B cell (primary cell): Measurements from ENCODE around the gene SNAP29. TPM values are rescaled to one million over a fixed set of nuclear protein-coding genes. Genes with fewer than 3 reads are reported as not detected.
"Not testable (repeated sequence)": the region's sequence is repeated elsewhere in the genome, so short reads cannot be mapped to it uniquely, and the experiment has no call there.

Experiments used
- ATAC-seq: fragments of 200-7000 bp; cut with Tn5 transposase; one replicate; pipeline ENCODE4 v1.10.0; 2021; ENCODE audit warnings: low read depth, mild to moderate bottlenecking, moderate number of reproducible peaks, moderate library complexity
- CTCF ChIA-PET: fragments of 350-600 bp; sonication (Branson Sonifier 250); formaldehyde crosslinking; loops from one replicate; lab custom pipeline; 2021; ENCODE audit warnings: antibody characterized with exemption, inconsistent platforms; lab: Charles Lee
- POLR2A ChIA-PET: fragments of 350-600 bp; sonication (Branson Sonifier 250); formaldehyde crosslinking; loops from one replicate; lab custom pipeline; 2021; ENCODE audit warnings: antibody characterized with exemption; lab: Charles Lee
- DNase-seq: peaks from one replicate; pipeline ENCODE4 v3.0.0; 2013
- H2AFZ ChIP-seq: 2 replicates; pipeline ENCODE4 v1.6.1; 2012; ENCODE audit warnings: mild to moderate bottlenecking, low read depth, low read length; ENCODE audit not compliant: insufficient read depth, poor library complexity, severe bottlenecking
- H3K27ac ChIP-seq, 2 donors: 1 replicate in 1 of 2; 2 replicates in 1 of 2; pipeline ENCODE4 v1.5.1; 2012 to 2013; ENCODE audit warnings: low read length in 2 of 2, mild to moderate bottlenecking in 2 of 2, moderate library complexity in 1 of 2
- H3K27me3 ChIP-seq, 4 experiments: fragments of 200-600 bp in 1 of 4; sonication (generic) in 1 of 4; replicated peaks in 1 of 4; 1 replicate in 2 of 4; 2 replicates in 2 of 4; pipeline versions ENCODE4 v1.6.1 to v1.7.0; 2013 to 2016; ENCODE audit warnings: low read length in 3 of 4, mild to moderate bottlenecking in 2 of 4, mixed read lengths in 1 of 4, moderate library complexity in 1 of 4; ENCODE audit not compliant: insufficient read depth in 4 of 4, control insufficient read depth in 3 of 4; ENCODE audit errors: control extremely low read depth in 1 of 4
- H3K36me3 ChIP-seq, 2 experiments: replicated peaks in 1 of 2; 1 replicate in 1 of 2; 2 replicates in 1 of 2; pipeline versions ENCODE4 v1.6.1 to v1.7.1; 2013; ENCODE audit warnings: low read length in 1 of 2; ENCODE audit not compliant: insufficient read depth in 2 of 2, control insufficient read depth in 1 of 2; ENCODE audit errors: control extremely low read depth in 1 of 2, extremely low read depth in 1 of 2
- H3K4me1 ChIP-seq, 2 donors: fragments of 200-600 bp in 1 of 2; sonication (generic) in 1 of 2; 1 replicate in 1 of 2; 2 replicates in 1 of 2; pipeline versions ENCODE4 v1.5.1 to v1.6.1; 2013 to 2017; ENCODE audit warnings: low read length in 2 of 2; ENCODE audit not compliant: control insufficient read depth in 2 of 2, insufficient read depth in 2 of 2
- H3K4me2 ChIP-seq: replicated peaks from 2 replicates; pipeline ENCODE3; 2012; ENCODE audit warnings: mild to moderate bottlenecking, low read depth, low read length; ENCODE audit not compliant: poor library complexity, severe bottlenecking
- H3K4me3 ChIP-seq, 5 experiments: fragments of 200-600 bp in 1 of 5; sonication (generic) in 1 of 5; 1 replicate in 3 of 5; 2 replicates in 2 of 5; pipeline versions ENCODE4 v1.5.1 to v1.7.0; 2011 to 2016; ENCODE audit warnings: low read length in 4 of 5, mild to moderate bottlenecking in 4 of 5, low read depth in 2 of 5, control low read depth in 1 of 5, moderate library complexity in 1 of 5; ENCODE audit not compliant: insufficient read depth in 1 of 5; ENCODE audit errors: control extremely low read depth in 1 of 5, extremely low read depth in 1 of 5
- H3K79me2 ChIP-seq: fragments of 200-600 bp; sonication (generic); one replicate; pipeline ENCODE4 v1.6.0; 2016; ENCODE audit warnings: low read length; ENCODE audit not compliant: control insufficient read depth, insufficient read depth
- H3K9ac ChIP-seq: fragments of 200-600 bp; sonication (generic); 2 replicates; pipeline ENCODE4 v1.6.1; 2017; ENCODE audit warnings: mild to moderate bottlenecking, low read length, moderate library complexity
- H3K9me3 ChIP-seq, 3 donors: one replicate each; pipeline versions ENCODE4 v1.6.1 to v1.7.1; 2013; ENCODE audit warnings: low read length in 2 of 3; ENCODE audit not compliant: control insufficient read depth in 2 of 3, insufficient read depth in 1 of 3; ENCODE audit errors: control extremely low read depth in 1 of 3
- H4K20me1 ChIP-seq: 2 replicates; pipeline ENCODE4 v1.6.0; 2012; ENCODE audit warnings: mild to moderate bottlenecking, low read length; ENCODE audit not compliant: insufficient read depth, control insufficient read depth, poor library complexity, severe bottlenecking
- H3K27ac Mint-ChIP-seq: one replicate; pipeline ENCODE4 v1.8.0; 2021; ENCODE audit warnings: mixed read lengths
- H3K27me3 Mint-ChIP-seq: one replicate; pipeline ENCODE4 v1.8.0; 2021; ENCODE audit warnings: mixed read lengths
- H3K4me1 Mint-ChIP-seq: one replicate; pipeline ENCODE4 v1.8.0; 2021; ENCODE audit warnings: mixed read lengths
- H3K4me3 Mint-ChIP-seq: one replicate; pipeline ENCODE4 v1.8.0; 2021; ENCODE audit warnings: mixed read lengths
- H3K9me3 Mint-ChIP-seq: one replicate; pipeline ENCODE4 v1.8.0; 2022; ENCODE audit warnings: mixed read lengths; ENCODE audit not compliant: insufficient read depth
- EZH2 ChIP-seq: IDR thresholded peaks from 2 replicates; pipeline ENCODE4 v1.6.1; 2012; ENCODE audit warnings: borderline replicate concordance, low read depth, mild to moderate bottlenecking, moderate library complexity, low read length; ENCODE audit not compliant: insufficient read depth, poor library complexity, severe bottlenecking
- WGBS: methylation state at CpG from one replicate; pipeline ENCODE4 v1.1.5; 2013; ENCODE audit warnings: missing lambda C conversion rate; ENCODE audit not compliant: insufficient coverage; 5-methylcytosine and 5-hydroxymethylcytosine counted together
- intact Hi-C: fragments of 100-400 bp; cut with micrococcal nuclease; formaldehyde crosslinking; loops from one replicate; pipeline ENCODE4 v1.10.0; 2022
- polyA plus RNA-seq: library from polyadenylated mRNA; depleted of rRNA; stranded (reverse); fragments of >200 nt; gene quantifications from 2 replicates; pipeline ENCODE4 v1.2.3, GENCODE V29; 2012
- total RNA-seq, 2 donors: library from RNA; stranded (reverse); fragments of 120-200 nt in 1 of 2; gene quantifications; 1 replicate in 1 of 2; 2 replicates in 1 of 2; pipeline versions ENCODE4 v1.2.3 to v1.2.4, GENCODE V29; 2013 to 2022
- TF ChIP-seq, protein P1 (sequence below): fragments of 200-600 bp; IDR thresholded peaks from one replicate; pipeline ENCODE4 v1.8.0; 2022; ENCODE audit warnings: antibody characterized with exemption, mild to moderate bottlenecking

Gene SNAP29
- total and polyA plus RNA-seq, 2 donors (not counting 1 experiment from before 2014, with no cell fraction given): 13.4 to 17.4 TPM

- no peak for TF ChIP-seq EZH2
- TF ChIP-seq, protein P1, sequence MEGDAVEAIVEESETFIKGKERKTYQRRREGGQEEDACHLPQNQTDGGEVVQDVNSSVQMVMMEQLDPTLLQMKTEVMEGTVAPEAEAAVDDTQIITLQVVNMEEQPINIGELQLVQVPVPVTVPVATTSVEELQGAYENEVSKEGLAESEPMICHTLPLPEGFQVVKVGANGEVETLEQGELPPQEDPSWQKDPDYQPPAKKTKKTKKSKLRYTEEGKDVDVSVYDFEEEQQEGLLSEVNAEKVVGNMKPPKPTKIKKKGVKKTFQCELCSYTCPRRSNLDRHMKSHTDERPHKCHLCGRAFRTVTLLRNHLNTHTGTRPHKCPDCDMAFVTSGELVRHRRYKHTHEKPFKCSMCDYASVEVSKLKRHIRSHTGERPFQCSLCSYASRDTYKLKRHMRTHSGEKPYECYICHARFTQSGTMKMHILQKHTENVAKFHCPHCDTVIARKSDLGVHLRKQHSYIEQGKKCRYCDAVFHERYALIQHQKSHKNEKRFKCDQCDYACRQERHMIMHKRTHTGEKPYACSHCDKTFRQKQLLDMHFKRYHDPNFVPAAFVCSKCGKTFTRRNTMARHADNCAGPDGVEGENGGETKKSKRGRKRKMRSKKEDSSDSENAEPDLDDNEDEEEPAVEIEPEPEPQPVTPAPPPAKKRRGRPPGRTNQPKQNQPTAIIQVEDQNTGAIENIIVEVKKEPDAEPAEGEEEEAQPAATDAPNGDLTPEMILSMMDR: no peak
- H3K36me3 ChIP-seq: peaks cover 0 to 19% of the 10 kb centered on the region in 2 experiments
- no peaks in the 10 kb centered on the region for H3K9me3 Mint-ChIP-seq
- ATAC-seq: no peak
- H3K27me3 ChIP-seq: no peaks in the 10 kb centered on the region
- intact Hi-C loops: no loop called here
- no peak for DNase-seq
- no peaks in the 10 kb centered on the region for H3K4me1 ChIP-seq
- H3K4me3 Mint-ChIP-seq: no peak overlapping the region
- 100% methylated on average over 3 of the region's 6 CpGs for WGBS
- no peak overlapping the region for H3K4me2 ChIP-seq
- no peaks in the 10 kb centered on the region for H3K9me3 ChIP-seq
- H3K27ac ChIP-seq: no peak overlapping the region
- no peak overlapping the region for H2AFZ ChIP-seq
- ChIA-PET POLR2A (no interaction called here), CTCF (no interaction called here)
- no peak overlapping the region for H3K4me3 ChIP-seq
- H3K27ac Mint-ChIP-seq: no peak overlapping the region
- no peaks in the 10 kb centered on the region for H3K4me1 Mint-ChIP-seq
- H3K9ac ChIP-seq: no peak overlapping the region
- no peaks in the 10 kb centered on the region for H3K79me2 ChIP-seq
- H3K27me3 Mint-ChIP-seq: peaks cover 3% of the 10 kb centered on the region
- no peaks in the 10 kb centered on the region for H4K20me1 ChIP-seq
Measured at GRCh38 chr22:20890975-20891374, 32.2 kb downstream of the SNAP29 start.

DNA sequence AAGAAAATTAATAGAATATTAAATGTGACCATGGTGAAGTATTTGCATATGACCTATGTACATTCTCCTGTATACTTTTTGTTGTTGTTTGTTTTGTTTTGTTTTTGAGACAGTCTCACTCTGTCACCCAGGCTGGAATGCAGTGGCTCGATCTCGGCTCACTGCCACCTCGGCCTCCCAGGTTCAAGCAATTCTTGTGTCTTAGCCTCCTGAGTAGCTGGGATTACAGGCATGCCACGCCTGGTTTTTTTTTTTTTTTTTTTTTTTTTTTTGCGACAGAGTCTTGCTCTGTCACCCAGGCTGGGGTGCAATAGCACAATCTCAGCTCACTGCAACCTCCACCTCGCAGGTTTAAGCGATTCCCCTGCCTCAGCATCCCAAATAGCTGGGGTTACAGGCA is 38.9 kb downstream of the SNAP29 start:
- H3K4me3 Mint-ChIP-seq, H3K4me2 ChIP-seq, H3K27me3 Mint-ChIP-seq, H3K4me1 Mint-ChIP-seq, H3K36me3 ChIP-seq, H3K9me3 Mint-ChIP-seq, H4K20me1 ChIP-seq, H3K79me2 ChIP-seq, H2AFZ ChIP-seq, H3K9me3 ChIP-seq, H3K27ac Mint-ChIP-seq, H3K27me3 ChIP-seq, DNase-seq, H3K9ac ChIP-seq, H3K4me1 ChIP-seq, ATAC-seq, intact Hi-C loops, H3K4me3 ChIP-seq, POLR2A ChIA-PET, H3K27ac ChIP-seq: not testable (repeated sequence)
- CTCF ChIA-PET: interaction anchor here (0.6 kb wide), 1 partner anchor 210 kb away, joined by 5 read pairs; no protein-coding TSS in a partner anchor
- 100% methylated on average over 4 of the region's 7 CpGs for WGBS
